ENCODE measurements around the gene ARRDC3. TPM values are rescaled to one million over a fixed set of nuclear protein-coding genes. Genes with fewer than 3 reads are reported as not detected.

The ARRDC3 gene
- total RNA-seq, 1 donor from 2014 or later, result 39.1 TPM

DNA sequence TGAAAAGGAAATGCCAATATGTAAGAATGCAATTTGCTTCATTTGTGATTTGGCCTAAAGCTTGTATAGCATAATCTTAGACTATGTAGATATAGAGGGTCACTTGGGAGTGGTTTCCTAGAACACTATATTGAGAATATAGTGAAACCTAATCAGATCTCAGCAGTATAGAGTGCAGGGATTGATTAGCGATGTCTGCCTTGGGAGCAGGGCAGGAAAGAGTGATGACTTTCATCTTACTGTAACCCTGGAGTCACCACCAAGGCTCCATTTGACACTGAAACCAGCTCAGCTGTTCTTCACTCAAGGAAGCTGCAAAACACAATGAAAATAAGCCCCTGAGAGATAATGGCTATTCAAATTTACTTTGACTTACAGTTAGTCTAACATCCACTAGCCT, 26.2 kb upstream of the ARRDC3 start:
- TF ChIP-seq, protein P1, sequence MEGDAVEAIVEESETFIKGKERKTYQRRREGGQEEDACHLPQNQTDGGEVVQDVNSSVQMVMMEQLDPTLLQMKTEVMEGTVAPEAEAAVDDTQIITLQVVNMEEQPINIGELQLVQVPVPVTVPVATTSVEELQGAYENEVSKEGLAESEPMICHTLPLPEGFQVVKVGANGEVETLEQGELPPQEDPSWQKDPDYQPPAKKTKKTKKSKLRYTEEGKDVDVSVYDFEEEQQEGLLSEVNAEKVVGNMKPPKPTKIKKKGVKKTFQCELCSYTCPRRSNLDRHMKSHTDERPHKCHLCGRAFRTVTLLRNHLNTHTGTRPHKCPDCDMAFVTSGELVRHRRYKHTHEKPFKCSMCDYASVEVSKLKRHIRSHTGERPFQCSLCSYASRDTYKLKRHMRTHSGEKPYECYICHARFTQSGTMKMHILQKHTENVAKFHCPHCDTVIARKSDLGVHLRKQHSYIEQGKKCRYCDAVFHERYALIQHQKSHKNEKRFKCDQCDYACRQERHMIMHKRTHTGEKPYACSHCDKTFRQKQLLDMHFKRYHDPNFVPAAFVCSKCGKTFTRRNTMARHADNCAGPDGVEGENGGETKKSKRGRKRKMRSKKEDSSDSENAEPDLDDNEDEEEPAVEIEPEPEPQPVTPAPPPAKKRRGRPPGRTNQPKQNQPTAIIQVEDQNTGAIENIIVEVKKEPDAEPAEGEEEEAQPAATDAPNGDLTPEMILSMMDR (IDR thresholded peaks at IDR 0.05; ENCODE audit: insufficient read depth, low read length, poor library complexity, severe bottlenecking), result no peak
- DNase-seq (ENCODE audit: low read depth), result no peak
- Histone ChIP-seq H3K36me3 (ENCODE audit: control insufficient read depth, insufficient read depth, low read length) (no peaks in the 10 kb centered on the region), H3K4me3 (ENCODE audit: low read depth, low read length) (no peak overlapping the region), H3K27me3 (ENCODE audit: control insufficient read depth, insufficient read depth, low read length) (no peaks in the 10 kb centered on the region)

DNA sequence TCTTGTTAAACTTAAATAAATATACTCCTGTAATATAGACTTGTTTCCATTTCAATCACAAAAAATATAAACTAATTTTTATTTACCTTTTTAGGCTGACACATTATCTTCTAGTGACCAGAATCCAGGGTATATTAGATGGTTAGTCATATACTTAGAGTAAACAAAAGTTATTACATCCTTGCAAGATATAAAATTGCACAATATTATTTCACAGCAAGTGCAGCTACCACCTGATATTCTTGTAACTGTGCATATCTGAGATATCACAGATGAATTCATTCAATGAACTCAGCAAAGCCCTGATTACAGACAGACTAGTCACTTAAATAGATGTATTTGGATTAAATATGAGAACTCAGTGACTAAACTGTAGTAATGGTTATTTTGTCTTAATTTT, 25.6 kb upstream of the ARRDC3 start:
- H3K36me3 ChIP-seq (ENCODE audit: control insufficient read depth, insufficient read depth, low read length), result no peaks in the 10 kb centered on the region
- H3K4me3 ChIP-seq (ENCODE audit: low read depth, low read length), result no peak overlapping the region
- TF ChIP-seq, protein P1 (IDR thresholded peaks at IDR 0.05; ENCODE audit: insufficient read depth, low read length, poor library complexity, severe bottlenecking), result no peak
- DNase-seq (ENCODE audit: low read depth), result no peak
- H3K27me3 ChIP-seq (ENCODE audit: control insufficient read depth, insufficient read depth, low read length), result no peaks in the 10 kb centered on the region

DNA sequence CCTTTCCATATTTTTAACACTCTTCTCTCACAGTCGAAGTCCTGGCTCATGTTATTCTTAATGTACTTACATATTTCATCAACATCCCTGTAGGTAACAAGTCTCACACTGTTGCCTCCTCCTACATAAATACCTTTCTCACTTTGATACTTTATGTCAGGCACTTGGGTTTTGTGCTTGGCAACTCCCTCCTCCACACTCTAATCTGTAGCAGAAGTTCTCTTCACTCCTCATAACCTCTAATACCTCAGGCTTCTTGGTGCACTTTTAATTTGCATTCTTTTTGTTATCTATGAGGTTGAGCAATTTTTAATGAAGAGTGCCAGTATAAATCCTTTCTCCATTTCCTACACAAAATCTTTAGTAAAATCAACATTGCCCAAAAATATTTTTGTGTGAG, 24.1 kb upstream of the ARRDC3 start:
- no peaks in the 10 kb centered on the region for H3K27me3 ChIP-seq (ENCODE audit: control insufficient read depth, insufficient read depth, low read length)
- TF ChIP-seq, protein P1 (IDR thresholded peaks at IDR 0.05; ENCODE audit: insufficient read depth, low read length, poor library complexity, severe bottlenecking), result no peak
- no peak for DNase-seq (ENCODE audit: low read depth)
- no peaks in the 10 kb centered on the region for H3K36me3 ChIP-seq (ENCODE audit: control insufficient read depth, insufficient read depth, low read length)
- H3K4me3 ChIP-seq (ENCODE audit: low read depth, low read length), result no peak overlapping the region

DNA sequence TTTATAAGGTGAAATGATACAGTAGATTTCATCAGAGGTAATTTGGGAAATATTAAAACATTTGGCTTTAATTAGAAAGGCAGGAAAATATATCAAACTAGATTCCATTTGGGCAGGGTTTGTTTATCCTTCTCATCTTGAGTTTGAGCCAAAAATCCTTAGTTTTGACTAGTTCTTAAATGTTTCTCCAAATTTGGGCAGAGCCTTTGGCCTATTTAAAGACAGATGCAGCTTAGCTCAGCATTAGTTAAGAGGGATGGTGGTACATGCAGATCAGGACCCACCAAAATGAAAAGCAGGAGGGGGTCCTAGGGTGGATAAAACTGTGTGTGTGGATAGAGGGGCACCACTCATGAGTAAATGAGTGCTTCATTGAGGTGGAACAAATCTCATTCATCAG, 20.3 kb upstream of the ARRDC3 start:
- no peak for DNase-seq (ENCODE audit: low read depth)
- Histone ChIP-seq H3K4me3 (ENCODE audit: low read depth, low read length) (no peak overlapping the region), H3K27me3 (ENCODE audit: control insufficient read depth, insufficient read depth, low read length) (no peaks in the 10 kb centered on the region), H3K36me3 (ENCODE audit: control insufficient read depth, insufficient read depth, low read length) (no peaks in the 10 kb centered on the region)
- TF ChIP-seq, protein P1 (IDR thresholded peaks at IDR 0.05; ENCODE audit: insufficient read depth, low read length, poor library complexity, severe bottlenecking), result no peak

DNA sequence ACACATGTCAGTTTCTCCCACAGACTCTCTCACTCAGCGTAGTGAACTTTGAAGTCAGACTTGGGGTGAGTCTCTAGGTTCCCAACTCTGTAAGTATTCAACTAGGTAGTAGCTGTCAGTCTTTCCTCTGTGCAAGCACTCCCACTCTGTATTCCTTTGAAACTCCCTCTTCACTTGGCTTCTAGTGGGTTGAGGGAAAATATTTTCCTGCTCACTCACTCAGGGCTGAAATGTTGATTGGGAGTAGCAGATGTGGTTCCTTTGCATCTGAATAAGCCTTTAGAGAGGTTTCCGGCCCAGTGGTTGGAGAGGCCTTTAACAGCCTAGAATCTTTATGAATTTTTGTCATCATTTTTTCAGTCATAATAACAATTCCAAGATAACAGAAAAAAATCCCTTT, 18.1 kb upstream of the ARRDC3 start:
- Histone ChIP-seq H3K4me3 (ENCODE audit: low read depth, low read length) (no peak overlapping the region), H3K36me3 (ENCODE audit: control insufficient read depth, insufficient read depth, low read length) (no peaks in the 10 kb centered on the region), H3K27me3 (ENCODE audit: control insufficient read depth, insufficient read depth, low read length) (no peaks in the 10 kb centered on the region)
- TF ChIP-seq, protein P1 (IDR thresholded peaks at IDR 0.05; ENCODE audit: insufficient read depth, low read length, poor library complexity, severe bottlenecking), result no peak
- no peak for DNase-seq (ENCODE audit: low read depth)

DNA sequence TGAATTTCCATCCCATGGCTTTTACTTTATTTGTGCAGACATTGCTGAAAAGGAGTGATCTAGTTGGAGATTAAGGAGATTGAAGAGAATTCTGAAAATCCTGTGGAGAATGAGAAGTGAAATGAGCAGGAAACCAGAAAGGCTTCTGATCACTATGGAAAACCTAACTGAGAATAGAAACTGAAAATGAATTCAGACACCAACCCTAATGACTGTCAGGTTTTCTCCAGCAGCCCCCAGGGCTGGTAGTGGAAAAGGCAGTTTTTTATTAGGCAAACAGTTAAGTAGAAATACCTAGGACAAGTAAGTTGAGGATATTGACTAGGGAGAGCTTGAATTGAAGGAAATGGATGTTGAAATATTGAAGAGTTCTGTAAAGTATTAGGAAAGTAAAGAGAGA, 14.7 kb upstream of the ARRDC3 start:
- DNase-seq (ENCODE audit: low read depth), result no peak
- Histone ChIP-seq H3K27me3 (ENCODE audit: control insufficient read depth, insufficient read depth, low read length) (no peaks in the 10 kb centered on the region), H3K36me3 (ENCODE audit: control insufficient read depth, insufficient read depth, low read length) (no peaks in the 10 kb centered on the region), H3K4me3 (ENCODE audit: low read depth, low read length) (no peak overlapping the region)
- TF ChIP-seq, protein P1 (IDR thresholded peaks at IDR 0.05; ENCODE audit: insufficient read depth, low read length, poor library complexity, severe bottlenecking), result no peak

Data from kidney epithelial cell (primary cell).